HG03139 (cell line): ENCODE data around the gene ROBO1.
"Not testable (repeated sequence)": the region's sequence is repeated elsewhere in the genome, so short reads cannot be mapped to it uniquely, and the experiment has no call there.

ENCODE experiments used
- ATAC-seq: cut with Tn5 transposase; IDR thresholded peaks from one replicate; pipeline ENCODE4 v1.9.1; 2021; ENCODE audit not compliant: unreplicated experiment

The ROBO1 gene

DNA sequence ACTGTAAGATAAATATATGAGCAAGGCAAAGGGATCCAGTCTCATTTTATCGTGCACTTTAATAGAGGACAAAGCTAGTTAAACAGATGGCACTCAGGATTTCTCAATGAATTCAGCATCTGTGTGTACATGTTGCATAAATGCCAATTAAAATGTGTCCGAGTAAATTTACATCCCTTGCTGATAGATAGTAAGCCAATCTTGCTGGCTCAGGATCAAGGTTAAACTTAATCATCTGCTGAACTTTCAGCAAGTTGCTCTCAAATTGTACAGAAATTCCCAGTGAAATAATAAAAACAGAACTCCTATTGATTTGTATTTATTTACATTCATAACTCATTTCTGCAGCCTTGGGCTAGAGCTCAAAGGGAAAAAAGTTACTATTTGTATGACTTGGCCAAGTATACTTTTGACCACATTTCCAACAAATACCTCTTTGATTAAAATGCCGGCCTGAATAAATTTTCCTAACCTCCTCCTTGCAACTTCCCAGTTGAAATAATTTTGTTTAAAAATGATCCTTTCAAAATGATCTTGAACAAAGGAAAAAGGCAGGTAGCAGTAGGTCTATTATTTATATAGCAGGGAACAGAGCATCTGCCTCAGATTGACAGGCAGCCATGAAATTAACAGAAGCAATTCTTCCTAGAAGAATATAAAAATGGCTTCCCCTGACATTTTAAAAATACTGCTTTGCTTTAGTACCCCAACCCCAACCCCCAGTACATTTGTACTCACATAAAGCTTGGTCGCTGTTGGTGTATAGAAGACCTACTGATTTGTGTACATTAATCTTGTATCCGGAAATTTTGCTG lies 1001.9 kb downstream of the ROBO1 start:
- no peak for ATAC-seq

DNA sequence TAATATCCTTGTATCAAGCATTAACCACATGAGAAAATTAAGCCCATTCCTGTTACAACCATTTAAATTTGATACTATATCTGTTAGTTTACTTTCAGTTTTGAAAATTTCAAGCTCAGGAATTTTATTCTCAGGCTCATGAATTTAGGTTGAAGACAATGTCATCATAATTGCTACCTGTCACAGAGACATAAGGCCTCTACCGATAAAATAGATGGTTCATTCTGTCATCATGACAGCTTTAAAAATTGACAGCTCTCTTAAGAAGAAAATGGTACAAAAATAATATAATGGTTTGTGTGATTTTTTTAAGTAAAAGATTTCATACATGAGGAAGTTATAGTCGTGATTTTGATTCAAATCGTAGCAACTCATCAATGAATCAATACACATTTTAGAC lies 1003.2 kb downstream of the ROBO1 start:
- no peak for ATAC-seq

DNA sequence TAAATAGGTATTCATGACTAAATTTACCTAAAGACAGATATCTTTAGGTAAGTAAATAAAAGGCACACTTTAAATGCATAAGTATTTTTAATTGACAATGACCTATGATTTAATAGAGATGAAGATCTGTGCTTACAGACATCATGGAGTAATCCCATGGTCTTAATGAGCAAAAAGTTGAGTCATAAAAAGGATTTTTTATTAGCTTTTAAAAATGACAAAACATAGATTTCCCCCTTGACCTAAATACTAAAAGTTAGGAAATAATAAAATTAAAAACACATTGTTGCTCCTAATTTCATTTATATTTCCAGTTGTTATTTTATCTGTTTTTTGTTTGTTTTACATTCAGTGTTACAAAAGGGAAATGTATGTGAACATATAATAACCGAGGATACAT lies 1005.7 kb downstream of the ROBO1 start:
- ATAC-seq: no peak

DNA sequence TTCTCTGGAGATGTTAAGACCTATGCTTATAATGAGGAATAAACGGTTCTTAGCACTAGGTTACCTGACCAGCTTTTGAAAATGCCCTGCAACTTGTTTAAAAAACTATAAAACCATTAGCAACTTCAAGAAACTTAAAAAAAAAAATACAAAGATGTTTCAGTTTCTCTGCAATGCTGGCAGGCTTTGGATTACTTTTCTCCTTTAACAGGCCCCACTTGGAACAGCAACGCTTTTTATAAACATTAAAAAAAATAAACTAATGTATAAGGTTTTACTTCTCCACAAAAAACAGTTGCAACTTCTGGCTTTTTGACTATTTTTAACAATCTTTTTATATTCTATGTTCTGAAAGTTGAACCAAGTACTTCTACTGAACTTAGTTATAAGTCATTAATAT lies 1006.7 kb downstream of the ROBO1 start:
- ATAC-seq: no peak

DNA sequence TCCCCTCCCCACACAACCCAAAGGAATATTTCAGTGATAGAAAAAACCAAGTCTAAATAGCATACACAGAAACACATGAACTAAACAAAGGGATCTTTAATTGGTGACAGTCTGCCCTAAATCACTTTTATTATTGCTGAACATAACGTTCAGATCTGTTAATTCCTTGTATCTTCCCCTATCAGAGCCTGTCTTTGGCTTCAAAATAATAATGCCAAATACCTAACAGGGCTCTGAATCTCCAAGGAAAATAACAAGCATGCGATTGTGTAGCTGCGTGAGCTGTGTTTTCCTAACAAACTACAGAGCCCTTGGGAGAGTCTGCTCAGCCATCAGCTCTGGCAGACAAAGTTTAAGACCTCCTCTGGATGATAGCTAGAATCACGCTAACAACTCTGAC lies 1010.1 kb downstream of the ROBO1 start:
- no peak for ATAC-seq

DNA sequence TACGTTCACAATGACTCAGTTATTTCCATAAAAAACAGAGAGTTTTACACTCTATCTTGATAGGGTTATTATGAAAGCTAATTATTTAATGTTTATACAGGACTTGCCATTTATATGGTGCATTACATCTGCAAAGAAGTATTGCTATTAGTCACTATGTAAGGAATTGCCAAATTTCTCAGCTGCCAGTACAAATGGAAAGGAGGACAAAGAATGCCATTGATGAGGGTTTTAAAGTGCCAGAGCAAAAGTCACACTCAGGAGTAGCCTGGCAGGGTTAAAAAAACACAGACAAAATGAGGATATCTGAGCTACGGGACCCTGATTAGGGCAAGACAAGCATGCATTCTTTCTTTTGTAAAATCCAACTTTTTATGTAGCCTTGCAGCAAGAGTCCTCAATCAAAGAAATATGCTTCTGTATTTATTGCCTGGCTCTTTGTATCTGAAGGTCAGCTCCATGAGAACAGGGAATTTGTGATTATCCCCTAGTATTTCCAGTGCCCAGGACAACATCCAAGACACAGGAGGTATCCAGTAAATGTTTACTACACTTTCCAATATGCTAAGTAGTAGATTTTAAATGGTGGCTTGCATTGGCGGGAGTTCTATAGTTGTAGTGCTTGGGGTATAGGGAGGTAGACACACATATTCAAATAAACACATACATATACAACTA lies 1013.6 kb downstream of the ROBO1 start:
- no peak for ATAC-seq

DNA sequence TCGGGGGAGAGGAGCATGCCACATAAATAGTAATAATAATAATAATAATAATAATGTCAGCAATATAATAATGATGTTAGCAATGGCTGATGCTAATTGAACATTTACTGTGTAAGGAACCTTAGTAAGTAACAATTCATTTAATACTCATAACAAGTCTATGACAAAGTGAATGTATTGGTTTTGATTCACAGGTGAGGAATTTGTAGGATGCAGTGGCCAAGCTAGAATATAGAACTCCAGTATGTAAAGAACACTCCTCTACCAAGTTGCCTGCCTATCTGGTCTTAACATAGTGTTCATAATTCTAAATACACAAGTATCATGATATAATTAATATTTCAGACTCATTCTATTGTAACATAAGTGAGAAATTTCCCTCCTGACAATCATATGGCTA lies 1016.5 kb downstream of the ROBO1 start:
- ATAC-seq: no peak

DNA sequence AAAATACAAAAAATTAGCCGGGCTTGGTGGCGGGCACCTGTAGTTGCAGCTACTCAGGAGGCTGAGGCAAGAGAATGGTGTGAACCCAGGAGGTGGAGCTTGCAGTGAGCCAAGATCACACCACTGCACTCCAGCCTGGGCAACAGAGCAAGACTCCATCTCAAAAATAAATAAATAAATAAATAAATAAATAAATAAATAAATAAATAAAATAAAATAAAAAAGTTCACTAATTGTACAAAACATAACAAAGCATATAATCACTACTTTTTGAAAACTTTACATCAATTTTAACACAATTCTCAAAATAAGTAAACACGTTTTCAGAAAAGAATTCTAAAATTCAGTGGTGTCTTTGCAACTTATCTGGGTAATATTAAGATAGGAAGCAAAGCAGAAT lies 1017.5 kb downstream of the ROBO1 start:
- not testable (repeated sequence) for ATAC-seq

DNA sequence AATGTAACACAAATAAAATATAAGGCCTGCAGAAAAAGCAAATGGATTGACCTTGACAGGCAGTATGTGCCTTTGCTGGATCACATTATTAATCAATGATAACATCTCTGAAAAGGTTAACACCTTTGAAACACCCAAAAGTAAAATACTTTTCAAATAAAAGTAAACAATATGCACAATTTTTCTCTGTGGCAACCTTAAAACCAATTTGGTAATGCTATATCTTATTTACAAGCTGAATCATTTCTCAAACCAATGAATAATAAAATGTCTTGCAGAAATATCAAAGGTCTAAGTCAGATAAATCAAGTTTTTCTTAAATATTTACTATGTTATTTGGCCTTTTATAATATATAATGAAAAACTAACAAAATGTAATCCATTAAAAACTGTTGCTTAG lies 1018.7 kb downstream of the ROBO1 start:
- ATAC-seq: no peak

DNA sequence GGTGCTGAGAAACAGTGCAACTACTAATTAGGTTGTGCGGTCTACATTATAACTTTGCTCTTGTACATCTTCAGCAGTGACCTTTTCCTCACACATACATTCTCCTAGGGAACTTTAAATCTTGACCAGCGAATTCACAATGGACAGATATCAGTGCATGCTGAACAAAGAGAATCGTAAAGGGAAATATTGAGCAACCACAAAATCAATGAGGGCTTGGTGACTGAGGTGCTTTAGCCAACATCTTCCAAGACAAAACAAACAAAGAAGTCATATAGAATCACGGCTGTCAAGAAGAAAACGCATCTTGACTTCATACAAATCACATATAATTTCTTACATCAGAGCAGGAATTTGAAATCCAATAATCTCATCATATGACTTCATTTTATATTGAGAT lies 1022.0 kb downstream of the ROBO1 start:
- no peak for ATAC-seq

DNA sequence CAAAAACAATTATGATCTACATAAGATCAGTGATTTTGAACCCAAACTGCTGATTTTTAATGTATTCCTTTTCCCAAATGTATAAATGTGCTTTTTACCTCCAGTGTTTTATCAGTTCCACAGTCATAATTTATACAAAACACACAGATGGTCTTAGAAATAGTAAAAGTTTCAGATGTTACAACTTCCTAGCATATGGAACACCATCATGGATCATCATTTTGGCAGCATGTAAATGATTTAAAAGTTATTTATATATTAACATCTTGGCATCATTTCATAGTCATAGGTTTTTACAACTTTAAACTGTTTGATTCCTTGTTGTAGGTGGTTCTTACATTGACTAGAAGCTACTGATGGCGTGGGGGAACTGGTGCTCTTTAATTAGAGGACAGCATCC lies 1025.3 kb downstream of the ROBO1 start:
- ATAC-seq: no peak

DNA sequence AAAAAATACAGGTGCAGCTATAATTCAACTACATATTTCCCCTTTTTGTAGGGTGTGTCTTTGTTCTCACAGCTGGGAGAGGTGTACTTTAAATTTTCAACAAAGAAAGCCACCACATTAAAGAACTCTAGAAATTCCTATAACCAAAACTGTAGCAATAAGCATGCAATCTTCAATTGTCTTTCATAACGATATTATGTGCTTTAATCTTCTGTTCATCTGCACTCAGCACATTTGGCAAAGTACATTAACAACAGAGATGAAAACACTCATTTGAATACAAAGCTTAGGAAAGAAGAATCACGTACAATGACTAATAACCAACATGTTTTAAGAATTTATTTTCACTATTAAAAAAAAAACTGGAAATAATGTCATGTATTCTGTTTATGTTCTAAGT lies 1025.8 kb downstream of the ROBO1 start:
- ATAC-seq: no peak

DNA sequence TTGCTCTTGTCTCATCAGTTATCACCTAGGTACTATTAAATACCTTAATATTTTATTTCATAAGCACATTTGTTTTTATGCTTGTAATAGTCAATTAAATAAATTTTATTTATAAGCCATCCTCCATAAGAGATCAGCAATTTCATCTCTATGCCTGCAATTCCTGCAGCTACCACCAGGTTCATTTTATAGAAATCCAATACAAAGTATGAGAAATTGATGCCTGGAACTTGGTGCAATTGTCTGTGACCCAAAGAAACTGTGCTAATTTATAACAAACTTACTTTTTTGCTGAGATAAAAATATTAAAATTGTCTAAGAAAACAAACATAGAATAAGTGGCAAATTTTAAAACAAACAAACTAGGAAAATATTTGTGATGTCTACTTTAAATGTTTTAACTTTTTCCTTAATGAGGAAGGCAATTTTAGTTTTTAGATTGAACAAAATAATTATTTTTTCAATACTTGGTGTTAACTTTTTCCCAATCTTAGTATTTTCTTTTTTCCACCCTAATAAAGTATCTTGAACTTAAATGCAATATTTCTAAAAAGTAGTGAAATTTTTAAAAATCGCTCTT lies 1026.6 kb downstream of the ROBO1 start:
- ATAC-seq: no peak

DNA sequence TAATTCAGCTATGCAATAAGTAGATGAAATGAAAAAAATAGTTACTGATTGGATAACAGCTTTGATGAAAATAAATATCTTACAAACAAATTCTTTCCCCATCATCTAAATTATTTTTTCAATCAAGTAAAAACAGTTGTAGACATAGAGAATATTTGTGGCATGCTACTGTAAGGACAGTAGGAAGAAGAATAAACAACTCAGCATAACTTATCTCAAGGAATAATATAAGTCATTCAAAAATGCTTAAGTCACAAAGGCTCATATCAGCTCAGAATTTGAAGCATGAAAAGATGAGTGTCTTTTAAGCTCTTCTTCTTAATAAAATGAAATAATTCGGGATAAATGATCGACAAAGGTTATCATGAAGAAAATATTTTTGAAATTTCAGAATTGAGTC lies 1029.0 kb downstream of the ROBO1 start:
- no peak for ATAC-seq

DNA sequence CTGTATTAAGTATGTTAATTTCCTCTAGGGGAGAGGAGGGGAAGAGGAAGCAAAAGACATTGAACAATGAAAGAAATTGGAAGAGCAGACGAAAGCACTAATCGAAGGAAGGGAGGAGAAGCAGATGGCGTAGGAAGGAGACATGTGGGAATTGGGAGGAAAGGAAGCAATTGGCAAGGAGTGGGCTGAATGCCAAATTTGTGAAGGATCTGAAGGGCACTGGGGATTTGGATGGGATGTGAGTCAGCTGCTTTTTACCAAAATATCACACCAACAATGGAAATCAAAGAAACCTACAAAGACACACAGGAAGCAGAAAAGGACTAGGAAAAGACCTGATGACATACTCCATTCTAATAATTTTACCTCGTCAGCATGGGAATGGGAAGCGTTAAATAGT lies 1029.8 kb downstream of the ROBO1 start:
- ATAC-seq: no peak

DNA sequence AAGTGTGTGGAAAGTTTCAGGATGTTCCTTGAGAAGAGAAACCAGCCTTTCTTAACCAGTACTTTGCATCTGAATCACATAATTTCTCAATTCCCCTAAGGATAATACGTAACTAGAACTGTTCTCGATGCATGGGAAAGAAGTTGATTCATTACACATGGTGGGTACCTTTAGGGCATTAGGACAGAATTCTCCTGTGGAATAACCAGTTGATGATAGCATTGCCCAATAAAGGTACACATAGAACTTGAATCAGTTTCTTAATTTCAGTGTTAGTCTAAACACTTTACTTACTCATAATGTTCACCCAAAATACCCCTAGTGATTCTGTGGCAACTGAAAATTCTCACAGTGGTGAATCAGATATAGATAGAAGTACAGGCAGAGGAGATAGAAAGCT lies 1030.9 kb downstream of the ROBO1 start:
- no peak for ATAC-seq

DNA sequence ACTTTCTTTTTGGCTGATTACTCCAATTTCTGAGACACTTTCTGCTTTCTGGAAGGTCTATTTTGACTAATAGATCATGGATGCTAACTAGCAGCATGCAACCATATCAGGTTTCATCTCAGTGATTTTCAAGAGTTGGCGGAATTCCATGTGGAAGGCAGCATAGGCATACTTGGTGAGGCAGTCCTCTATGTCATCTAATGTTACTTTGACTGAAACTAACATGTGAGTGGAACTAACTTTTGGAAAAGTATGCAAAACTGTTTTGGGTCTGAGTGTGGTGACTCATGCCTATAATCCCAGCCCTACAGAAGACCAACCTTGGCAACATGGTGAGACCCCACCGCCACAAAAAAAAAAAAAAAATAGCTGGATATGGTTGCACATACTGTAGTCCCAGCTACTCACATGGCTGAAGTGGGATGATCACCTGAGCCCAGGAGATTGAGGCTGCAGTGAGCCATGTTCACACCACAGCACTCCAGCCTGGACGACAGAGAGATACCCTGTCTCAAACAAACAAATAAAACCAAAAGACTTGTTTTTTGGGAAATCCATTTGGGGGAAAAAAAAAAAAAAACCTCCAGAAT lies 1033.7 kb downstream of the ROBO1 start:
- ATAC-seq: no peak

DNA sequence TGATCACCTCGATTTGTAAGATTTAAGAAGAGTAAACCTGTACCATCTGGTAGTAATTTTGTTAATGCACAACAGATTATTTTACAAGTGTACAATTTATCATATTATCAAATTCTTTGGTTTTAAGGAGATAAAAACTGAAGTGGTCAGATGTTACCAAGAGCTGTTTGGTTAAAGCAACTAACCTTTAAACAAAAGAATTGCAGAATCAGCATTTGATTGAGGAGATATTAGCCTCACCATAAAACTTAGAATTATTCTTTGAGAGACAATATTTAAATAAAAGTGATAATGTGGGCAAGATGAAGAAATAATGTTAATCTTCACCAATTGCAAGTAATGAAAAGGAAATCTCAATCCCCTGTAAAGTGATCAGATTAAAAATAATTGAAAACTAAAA lies 1034.9 kb downstream of the ROBO1 start:
- no peak for ATAC-seq

DNA sequence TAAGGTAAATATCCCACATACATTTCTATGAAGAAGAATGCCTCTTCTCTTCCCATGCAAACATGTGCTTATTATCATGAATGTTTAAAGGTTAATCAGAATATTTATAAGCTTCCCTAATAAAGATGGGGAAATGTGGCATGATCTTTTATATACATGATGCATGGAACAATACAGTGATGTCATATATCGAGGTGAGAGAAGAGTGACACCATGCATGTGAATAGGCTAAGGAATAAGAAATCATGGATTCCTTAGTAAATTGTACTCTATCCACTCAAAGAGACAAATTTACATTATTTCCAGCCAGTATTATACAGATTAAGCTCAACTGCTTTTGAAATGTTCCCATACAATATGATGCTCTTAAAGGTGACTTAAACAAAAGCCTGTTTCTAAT lies 1035.3 kb downstream of the ROBO1 start:
- ATAC-seq: no peak

DNA sequence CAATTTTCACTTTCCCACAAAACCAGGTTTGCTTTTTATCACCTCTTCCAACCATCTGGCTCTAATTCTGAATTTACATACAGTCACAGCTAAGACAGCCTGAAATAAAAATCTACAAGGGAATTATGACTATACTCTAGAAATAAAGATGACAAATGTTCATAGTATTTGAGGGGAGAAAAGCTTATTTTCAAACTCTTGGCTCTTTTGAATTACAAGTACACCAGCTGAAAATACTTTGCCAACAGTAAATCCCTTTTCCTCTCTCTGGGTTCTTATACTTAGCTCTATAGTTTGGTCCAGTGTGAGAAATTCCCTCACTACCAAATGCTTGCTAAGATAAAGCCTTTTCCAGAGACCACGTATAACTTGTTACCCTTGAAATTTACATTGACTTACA lies 1037.9 kb downstream of the ROBO1 start:
- ATAC-seq: no peak

DNA sequence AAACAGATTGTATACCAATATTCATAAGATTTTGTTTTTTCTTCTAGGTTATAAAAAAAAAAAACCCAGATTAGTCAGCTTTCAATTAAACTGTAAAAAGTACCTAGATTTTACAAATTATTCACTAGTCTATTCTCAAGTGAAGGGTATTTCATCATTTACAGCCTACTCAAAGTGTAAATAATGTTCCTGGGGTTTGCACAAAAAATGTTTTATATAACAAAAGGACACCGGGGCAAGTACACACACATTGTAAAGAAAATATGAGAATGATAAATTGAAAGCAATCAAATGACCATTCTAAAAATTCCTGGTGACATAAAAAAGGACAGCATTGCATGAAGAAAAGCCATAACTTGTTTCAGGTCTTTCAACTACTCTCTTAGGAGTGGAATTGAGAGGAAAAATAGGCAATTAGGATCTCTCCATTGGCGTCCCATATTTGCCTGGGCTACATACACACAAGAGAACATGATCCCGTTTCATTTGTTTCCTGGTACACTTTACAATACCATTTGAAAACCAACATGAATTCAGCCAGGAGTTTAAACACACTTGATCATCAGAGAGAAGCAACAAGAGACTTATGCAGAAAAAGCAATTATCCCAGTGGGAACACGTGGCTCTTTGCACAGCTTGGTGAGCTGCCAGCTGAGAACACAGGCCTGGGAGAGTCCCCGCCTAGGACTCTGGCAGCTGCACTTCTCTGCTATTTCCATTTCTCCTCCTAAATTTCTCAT lies 1039.2 kb downstream of the ROBO1 start:
- no peak for ATAC-seq
